HG03280 (cell line): Measurements from ENCODE around the gene EEF2.

Source experiments
- ATAC-seq: cut with Tn5 transposase; IDR thresholded peaks from one replicate; pipeline ENCODE4 v1.9.1; 2021; ENCODE audit warnings: mild to moderate bottlenecking, moderate library complexity; ENCODE audit not compliant: unreplicated experiment

Gene EEF2

GRCh38 chr19:3986260-3987041 lies 1.2 kb upstream of the EEF2 start:
- no peak for ATAC-seq

- no peak for ATAC-seq
Observed at GRCh38 chr19:3985643-3986259, 488 bp upstream of the EEF2 start.

GRCh38 chr19:3984584-3984907 lies 717 bp downstream of the EEF2 start:
- ATAC-seq: no peak

GRCh38 chr19:3983936-3984583 lies 1.2 kb downstream of the EEF2 start:
- ATAC-seq: no peak

GRCh38 chr19:3983542-3983914 lies 1.7 kb downstream of the EEF2 start:
- ATAC-seq: no peak

- no peak for ATAC-seq
Observed at GRCh38 chr19:3982701-3983541, 2.3 kb downstream of the EEF2 start.

- no peak for ATAC-seq
Observed at GRCh38 chr19:3981736-3982681, 3.3 kb downstream of the EEF2 start.

- ATAC-seq: no peak
Observed at GRCh38 chr19:3981373-3981735, 3.9 kb downstream of the EEF2 start.

- no peak for ATAC-seq
Observed at GRCh38 chr19:3980353-3981251, 4.7 kb downstream of the EEF2 start.

- ATAC-seq: no peak
Observed at GRCh38 chr19:3979674-3980352, 5.5 kb downstream of the EEF2 start.

GRCh38 chr19:3979289-3979673 lies 6.0 kb downstream of the EEF2 start:
- ATAC-seq: no peak

- no peak for ATAC-seq
Observed at GRCh38 chr19:3978145-3978544, 7.1 kb downstream of the EEF2 start.

- ATAC-seq: no peak
Observed at GRCh38 chr19:3977242-3978143, 7.8 kb downstream of the EEF2 start.

- ATAC-seq: no peak
Observed at GRCh38 chr19:3976495-3977241, 8.6 kb downstream of the EEF2 start.

- ATAC-seq: no peak
Observed at GRCh38 chr19:3975637-3976087, 9.6 kb downstream of the EEF2 start.

- ATAC-seq: no peak
Observed at GRCh38 chr19:3975144-3975543, 10.1 kb downstream of the EEF2 start.
